ENCODE measurements around the gene GRB2.
"Not testable (repeated sequence)": the region's sequence is repeated elsewhere in the genome, so short reads cannot be mapped to it uniquely, and the experiment has no call there.

GRB2 gene

GRCh38 chr17:75405365-75406221, at the start of gene GRB2:
Gene GRB2 (minus strand): TSS chr17:75405678. CDS start chr17:75393628, 12,050 bp downstream.
- DNase-seq, result peak; percentile 99 to 100

GRCh38 chr17:75454672-75455071, 49.2 kb upstream of the GRB2 start:
- not testable (repeated sequence) for DNase-seq

- no peak for DNase-seq
These were observed 48.7 kb upstream of the GRB2 start for GRCh38 chr17:75454193-75454592.

- DNase-seq, result no peak
These were observed 44.8 kb upstream of the GRB2 start for GRCh38 chr17:75450270-75450669.

- no peak for DNase-seq
These were observed 42.7 kb upstream of the GRB2 start for GRCh38 chr17:75447951-75448856.

GRCh38 chr17:75445896-75446295, 40.4 kb upstream of the GRB2 start:
- DNase-seq, result not testable (repeated sequence)

GRCh38 chr17:75445296-75445695, 39.8 kb upstream of the GRB2 start:
- DNase-seq, result no peak

GRCh38 chr17:75442168-75443103, 37.0 kb upstream of the GRB2 start:
- no peak for DNase-seq

GRCh38 chr17:75440738-75441448, 35.4 kb upstream of the GRB2 start:
- no peak for DNase-seq

- no peak for DNase-seq
These were observed 33.8 kb upstream of the GRB2 start for GRCh38 chr17:75439287-75439686.

- DNase-seq, result not testable (repeated sequence)
These were observed 31.9 kb upstream of the GRB2 start for GRCh38 chr17:75437404-75437803.

GRCh38 chr17:75434433-75434832, 29.0 kb upstream of the GRB2 start:
- not testable (repeated sequence) for DNase-seq

- DNase-seq, result no peak
These were observed 27.8 kb upstream of the GRB2 start for GRCh38 chr17:75433218-75433783.

GRCh38 chr17:75430159-75430974, 24.9 kb upstream of the GRB2 start:
- DNase-seq, result no peak

GRCh38 chr17:75428543-75429469, 23.3 kb upstream of the GRB2 start:
- DNase-seq, result no peak

GRCh38 chr17:75418531-75418930, 13.1 kb upstream of the GRB2 start:
- DNase-seq, result no peak

- DNase-seq, result no peak
These were observed 11.6 kb upstream of the GRB2 start for GRCh38 chr17:75417054-75417580.

GRCh38 chr17:75416006-75416405, 10.5 kb upstream of the GRB2 start:
- no peak for DNase-seq

GRCh38 chr17:75414488-75414887, 9.0 kb upstream of the GRB2 start:
- no peak for DNase-seq
